ENCODE results near the gene MYO3B.

Gene MYO3B

DNA sequence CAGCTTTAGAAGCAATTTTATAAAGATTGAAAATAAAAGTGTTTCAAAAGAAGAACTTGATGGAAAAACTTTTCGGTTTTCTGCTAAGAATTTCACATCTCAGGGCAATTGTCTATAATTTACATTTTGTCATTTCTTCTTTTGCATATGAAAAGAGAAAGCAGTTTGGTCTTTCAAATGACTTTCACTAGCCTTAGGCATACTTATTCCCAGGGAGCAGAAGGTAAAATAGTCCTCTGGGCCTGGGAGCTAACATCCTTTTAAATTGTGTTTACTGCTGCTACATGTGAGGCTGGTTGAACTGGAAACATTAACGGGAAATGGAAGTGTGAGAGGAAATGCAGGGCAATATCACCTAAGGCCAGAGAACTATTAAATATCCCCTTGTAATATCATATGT is 37.1 kb downstream of the MYO3B start:
- TF ChIP-seq CTCF (IDR thresholded peaks at IDR 0.05; ENCODE audit: low read depth, low read length) = no peak
- H3K4me3 ChIP-seq (replicated peaks in 1 of 2; ENCODE audit: low read depth in 2 of 2, low read length in 2 of 2) = no peak overlapping the region
- no peak for DNase-seq (ENCODE audit: low read depth in 2 of 2)

- no peak for TF ChIP-seq CTCF (IDR thresholded peaks at IDR 0.05; ENCODE audit: low read depth, low read length)
- DNase-seq (ENCODE audit: low read depth in 2 of 2) = no peak
- no peak overlapping the region for H3K4me3 ChIP-seq (replicated peaks in 1 of 2; ENCODE audit: low read depth in 2 of 2, low read length in 2 of 2)
Measured at GRCh38 chr2:170216428-170216827, 38.5 kb downstream of the MYO3B start.

DNA sequence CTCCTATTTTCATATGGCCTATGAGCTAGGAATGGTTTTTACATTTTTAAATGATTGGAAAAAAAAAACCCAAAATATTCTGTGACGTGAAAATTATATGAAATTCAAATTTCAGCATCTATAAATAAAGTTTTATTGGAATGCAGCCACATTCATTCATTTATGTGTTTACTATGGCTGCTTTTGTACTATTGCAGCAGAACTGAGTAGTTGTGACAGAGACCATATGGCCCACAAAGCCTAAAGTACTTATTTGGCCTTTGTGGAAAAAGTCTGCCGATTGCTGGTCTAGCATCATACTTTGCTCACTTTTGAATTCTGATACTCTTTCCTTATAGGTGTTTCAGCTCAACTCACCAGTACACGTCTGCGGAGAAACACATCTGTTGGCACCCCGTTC is 39.0 kb downstream of the MYO3B start:
- TF ChIP-seq CTCF (IDR thresholded peaks at IDR 0.05; ENCODE audit: low read depth, low read length) = no peak
- no peak for DNase-seq (ENCODE audit: low read depth in 2 of 2)
- H3K4me3 ChIP-seq (replicated peaks in 1 of 2; ENCODE audit: low read depth in 2 of 2, low read length in 2 of 2) = no peak overlapping the region

DNA sequence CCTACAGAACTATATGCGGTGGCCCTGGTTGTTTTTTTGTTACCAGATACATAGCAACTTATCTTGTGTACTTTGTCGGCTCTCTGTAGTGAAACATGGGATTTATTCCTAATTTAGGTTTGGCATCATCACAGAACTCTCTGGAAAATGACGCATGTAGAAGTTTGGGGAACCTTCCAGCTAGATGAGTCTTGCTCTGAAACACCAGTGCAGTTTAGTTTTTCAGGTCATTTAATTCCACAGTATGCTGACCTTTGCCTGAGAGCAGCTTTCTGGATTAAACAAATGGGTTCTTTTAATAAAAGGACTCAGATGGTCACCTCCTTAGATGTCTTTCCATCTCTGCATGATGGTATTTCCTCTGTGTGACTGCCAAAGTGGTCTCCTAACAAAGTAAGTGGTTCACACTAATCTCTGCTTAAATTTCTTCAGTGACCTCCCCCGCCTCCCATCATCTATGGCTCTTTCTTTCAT is 39.9 kb downstream of the MYO3B start:
- H3K4me3 ChIP-seq (replicated peaks in 1 of 2; ENCODE audit: low read depth in 2 of 2, low read length in 2 of 2) = no peak overlapping the region
- TF ChIP-seq CTCF (IDR thresholded peaks at IDR 0.05; ENCODE audit: low read depth, low read length) = no peak
- DNase-seq (ENCODE audit: low read depth in 2 of 2) = peak; percentile 18 to 56

DNA sequence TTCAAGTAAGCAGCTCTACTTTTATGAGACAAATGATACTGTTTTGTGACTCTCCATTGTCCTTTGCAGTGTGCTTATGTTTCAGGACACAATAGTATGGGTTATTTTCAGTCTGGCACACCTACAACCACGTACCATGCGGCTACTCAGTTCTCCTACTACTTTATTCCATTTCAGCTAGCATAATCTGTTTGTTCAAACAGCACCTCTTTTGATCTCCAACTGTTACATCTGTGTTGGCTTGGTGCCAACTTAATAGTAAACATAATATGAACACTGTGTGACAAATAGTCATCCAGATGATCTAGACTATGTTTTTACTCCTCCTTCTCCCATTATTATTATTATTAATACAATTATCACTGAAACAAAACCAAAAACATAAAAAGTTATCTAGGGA is 40.5 kb downstream of the MYO3B start:
- no peak overlapping the region for H3K4me3 ChIP-seq (replicated peaks in 1 of 2; ENCODE audit: low read depth in 2 of 2, low read length in 2 of 2)
- TF ChIP-seq CTCF (IDR thresholded peaks at IDR 0.05; ENCODE audit: low read depth, low read length) = no peak
- peak in 1 of 2 donors; percentile 6 for DNase-seq (ENCODE audit: low read depth in 2 of 2)

- DNase-seq (ENCODE audit: low read depth in 2 of 2) = no peak
- no peak for TF ChIP-seq CTCF (IDR thresholded peaks at IDR 0.05; ENCODE audit: low read depth, low read length)
- H3K4me3 ChIP-seq (replicated peaks in 1 of 2; ENCODE audit: low read depth in 2 of 2, low read length in 2 of 2) = no peak overlapping the region
Measured at GRCh38 chr2:170218931-170219330, 41.0 kb downstream of the MYO3B start.

All from cardiac fibroblast (primary cell).